Sigmoid colon (tissue), 7 donors: ENCODE data around the gene GPN2. TPM values are rescaled to one million over a fixed set of nuclear protein-coding genes. Genes with fewer than 3 reads are reported as not detected.
"Not testable (repeated sequence)": the region's sequence is repeated elsewhere in the genome, so short reads cannot be mapped to it uniquely, and the experiment has no call there.

Experiments used
- DNase-seq: peaks from one replicate; pipeline ENCODE4 v3.0.0-alpha.2; 2019
- H3K27ac ChIP-seq, 4 donors: fragments of 200-600 bp; sonication (generic); one replicate each; pipeline ENCODE4 v1.5.1; 2016 to 2019; ENCODE audit warnings: mild to moderate bottlenecking in 1 of 4
- H3K27me3 ChIP-seq, 3 donors: fragments of 200-600 bp; sonication (generic); one replicate each; pipeline ENCODE4 v1.5.1; 2019; ENCODE audit warnings: mild to moderate bottlenecking in 1 of 3
- H3K36me3 ChIP-seq, 4 donors: fragments of 200-600 bp; sonication (generic); one replicate each; pipeline ENCODE4 v1.5.1; 2016 to 2019
- H3K4me1 ChIP-seq, 4 donors: fragments of 200-600 bp; sonication (generic); one replicate each; pipeline ENCODE4 v1.5.1; 2017 to 2019
- H3K4me3 ChIP-seq, 4 donors: fragments of 200-600 bp; sonication (generic); one replicate each; pipeline ENCODE4 v1.5.1; 2017 to 2019; ENCODE audit warnings: mild to moderate bottlenecking in 2 of 4, moderate library complexity in 1 of 4
- H3K9me3 ChIP-seq, 4 donors: fragments of 200-600 bp in 3 of 4; sonication (generic) in 3 of 4; one replicate each; pipeline versions ENCODE4 v1.5.1 to v1.6.1; 2013 to 2019
- CTCF ChIP-seq, 4 experiments: fragments of 450-650 bp in 3 of 4; fragments of 200-600 bp in 1 of 4; IDR thresholded peaks; one replicate each; pipeline ENCODE4 v1.5.1; 2016 to 2019; ENCODE audit warnings: antibody characterized with exemption in 4 of 4, mild to moderate bottlenecking in 3 of 4, moderate library complexity in 2 of 4
- EP300 ChIP-seq, 4 donors: sonication (generic); formaldehyde crosslinking; IDR thresholded peaks; one replicate each; pipeline ENCODE4 v1.6.1; 2017; ENCODE audit warnings: antibody characterized with exemption in 4 of 4
- POLR2A ChIP-seq, 2 donors: fragments of 450-650 bp; IDR thresholded peaks; one replicate each; pipeline ENCODE4 v1.6.1; 2016; ENCODE audit warnings: antibody characterized with exemption in 2 of 2, mild to moderate bottlenecking in 2 of 2, moderate library complexity in 2 of 2
- POLR2AphosphoS5 ChIP-seq, 4 donors: sonication (generic); formaldehyde crosslinking; IDR thresholded peaks; one replicate each; pipeline ENCODE4 v1.6.1; 2017; ENCODE audit warnings: antibody characterized with exemption in 4 of 4
- WGBS, 2 donors: extraction: QIAGEN DNeasy Blood & Tissue Kit; methylation state at CpG; one replicate each; pipeline ENCODE4 v1.1.7; 2013; 5-methylcytosine and 5-hydroxymethylcytosine counted together
- intact Hi-C: fragments of 100-400 bp; cut with DNase I; formaldehyde crosslinking; loops from one replicate; pipeline ENCODE4 v1.15.1; 2023
- polyA plus RNA-seq, 3 donors: library from polyadenylated mRNA; stranded (reverse); fragments of 200-250 nt; gene quantifications; one replicate each; pipeline ENCODE4 v1.2.3, GENCODE V29; 2013
- total RNA-seq, 4 donors: library from RNA; depleted of rRNA; stranded (reverse); fragments of >200 nt; gene quantifications; one replicate each; pipeline ENCODE4 v1.1.0, GENCODE V29; 2016
- donor health status: healthy with polysubstance abuse.
- donor health status: Bipolar disorder and iron deficiency.
- donor health status: healthy.

Gene GPN2
- total and polyA plus RNA-seq, 7 donors = 7.4 to 18.6 (median 11.0) TPM

- H3K4me1 ChIP-seq = peaks cover 0 to 24% (median 20%) of the 10 kb centered on the region in 4 donors
- H3K4me3 ChIP-seq = no peak overlapping the region
- no peaks in the 10 kb centered on the region for H3K27me3 ChIP-seq
- WGBS, 2 donors = 73 to 80% methylated on average over 9 of the region's 9 CpGs
- H3K36me3 ChIP-seq = peaks cover 17 to 62% (median 43%) of the 10 kb centered on the region in 4 donors
- intact Hi-C loops = loop anchor here (1.0 kb wide), 1 partner anchor 26 kb away; no protein-coding TSS in a partner anchor
- peak; percentile 59 for DNase-seq
- no peak overlapping the region for H3K27ac ChIP-seq
- TF ChIP-seq POLR2A (IDR thresholded peaks at IDR 0.05) (no peak), CTCF (IDR thresholded peaks at IDR 0.05) (no peak), EP300 (IDR thresholded peaks at IDR 0.05) (no peak), POLR2AphosphoS5 (IDR thresholded peaks at IDR 0.05) (no peak)
- H3K9me3 ChIP-seq = no peaks in the 10 kb centered on the region
These were observed 37.4 kb downstream of the GPN2 start for GRCh38 chr1:26852701-26853100.

GRCh38 chr1:26851106-26851684 lies 38.9 kb downstream of the GPN2 start:
- peaks cover 17 to 75% (median 43%) of the 10 kb centered on the region in 4 donors for H3K36me3 ChIP-seq
- DNase-seq = no peak
- peaks cover 0 to 22% (median 20%) of the 10 kb centered on the region in 4 donors for H3K4me1 ChIP-seq
- no peak overlapping the region for H3K27ac ChIP-seq
- H3K9me3 ChIP-seq = no peaks in the 10 kb centered on the region
- H3K27me3 ChIP-seq = no peaks in the 10 kb centered on the region
- 89 to 91% methylated on average over 12 of the region's 12 CpGs for WGBS, 2 donors
- no peak overlapping the region for H3K4me3 ChIP-seq
- TF ChIP-seq EP300 (IDR thresholded peaks at IDR 0.05) (no peak), POLR2AphosphoS5 (IDR thresholded peaks at IDR 0.05) (no peak), CTCF (IDR thresholded peaks at IDR 0.05) (no peak), POLR2A (IDR thresholded peaks at IDR 0.05) (no peak)
- intact Hi-C loops = no loop called here

GRCh38 chr1:26848941-26849774 lies 40.9 kb downstream of the GPN2 start:
- intact Hi-C loops = no loop called here
- Histone ChIP-seq H3K27ac (peak overlapping the region; percentile 41 to 80 (median 66)), H3K9me3 (no peaks in the 10 kb centered on the region), H3K36me3 (peaks cover 11 to 57% (median 37%) of the 10 kb centered on the region in 4 donors), H3K27me3 (no peaks in the 10 kb centered on the region), H3K4me3 (no peak overlapping the region), H3K4me1 (peaks cover 0 to 22% (median 20%) of the 10 kb centered on the region in 4 donors)
- DNase-seq = no peak
- 17 to 64% methylated on average over 10 of the region's 10 CpGs for WGBS, 2 donors
- TF ChIP-seq POLR2AphosphoS5 (IDR thresholded peaks at IDR 0.05) = peak in 3 of 4 donors; percentile 23 to 35 (median 31)
- no peak for TF ChIP-seq EP300 (IDR thresholded peaks at IDR 0.05)

GRCh38 chr1:26848499-26848898 lies 41.6 kb downstream of the GPN2 start:
- Histone ChIP-seq H3K36me3 (peaks cover 11 to 57% (median 37%) of the 10 kb centered on the region in 4 donors), H3K27me3 (no peaks in the 10 kb centered on the region)

GRCh38 chr1:26847826-26848225 lies 42.3 kb downstream of the GPN2 start:
- peak overlapping the region in 2 of 4 donors; percentile 66 to 80 for H3K27ac ChIP-seq

More at GRCh38 chr1:26848499-26848898, 41.6 kb downstream of the GPN2 start:
- 82 to 91% methylated on average over 10 of the region's 10 CpGs for WGBS, 2 donors
- Histone ChIP-seq H3K4me1 (peaks cover 0 to 22% (median 20%) of the 10 kb centered on the region in 4 donors), H3K9me3 (no peaks in the 10 kb centered on the region), H3K4me3 (no peak overlapping the region), H3K27ac (peak overlapping the region; percentile 41 to 80 (median 66))
- intact Hi-C loops = no loop called here
- DNase-seq = peak; percentile 40
- TF ChIP-seq POLR2AphosphoS5 (IDR thresholded peaks at IDR 0.05) (no peak), CTCF (IDR thresholded peaks at IDR 0.05) (no peak), POLR2A (IDR thresholded peaks at IDR 0.05) (no peak), EP300 (IDR thresholded peaks at IDR 0.05) (no peak)

More at GRCh38 chr1:26847826-26848225, 42.3 kb downstream of the GPN2 start:
- Histone ChIP-seq H3K36me3 (peaks cover 11 to 59% (median 35%) of the 10 kb centered on the region in 4 donors), H3K4me1 (peaks cover 0 to 22% (median 20%) of the 10 kb centered on the region in 4 donors)
- WGBS, 2 donors = 40 to 78% methylated on average over 6 of the region's 6 CpGs
- H3K4me3 ChIP-seq, H3K9me3 ChIP-seq, intact Hi-C loops, H3K27me3 ChIP-seq: not testable (repeated sequence)
- DNase-seq = peak; percentile 12
